A673 (cell line): ENCODE measurements around the gene KRT76.

Experiments
- EZH2 ChIP-seq: fragments of 200-600 bp; sonication (generic); IDR thresholded peaks from 2 replicates; pipeline ENCODE4 v1.6.1; 2017; ENCODE audit warnings: borderline replicate concordance, low read depth, mild to moderate bottlenecking, mixed read lengths, antibody characterized with exemption, low read length; ENCODE audit not compliant: poor library complexity, severe bottlenecking
- TF ChIP-seq, protein P1 (sequence below): fragments of 300-800, 200-600 bp; sonication (generic); conservative IDR thresholded peaks from 2 replicates; pipeline ENCODE4 v1.5.1; 2017; ENCODE audit warnings: low read depth, mild to moderate bottlenecking, antibody characterized with exemption, low read length, moderate library complexity, mixed read lengths

DNA sequence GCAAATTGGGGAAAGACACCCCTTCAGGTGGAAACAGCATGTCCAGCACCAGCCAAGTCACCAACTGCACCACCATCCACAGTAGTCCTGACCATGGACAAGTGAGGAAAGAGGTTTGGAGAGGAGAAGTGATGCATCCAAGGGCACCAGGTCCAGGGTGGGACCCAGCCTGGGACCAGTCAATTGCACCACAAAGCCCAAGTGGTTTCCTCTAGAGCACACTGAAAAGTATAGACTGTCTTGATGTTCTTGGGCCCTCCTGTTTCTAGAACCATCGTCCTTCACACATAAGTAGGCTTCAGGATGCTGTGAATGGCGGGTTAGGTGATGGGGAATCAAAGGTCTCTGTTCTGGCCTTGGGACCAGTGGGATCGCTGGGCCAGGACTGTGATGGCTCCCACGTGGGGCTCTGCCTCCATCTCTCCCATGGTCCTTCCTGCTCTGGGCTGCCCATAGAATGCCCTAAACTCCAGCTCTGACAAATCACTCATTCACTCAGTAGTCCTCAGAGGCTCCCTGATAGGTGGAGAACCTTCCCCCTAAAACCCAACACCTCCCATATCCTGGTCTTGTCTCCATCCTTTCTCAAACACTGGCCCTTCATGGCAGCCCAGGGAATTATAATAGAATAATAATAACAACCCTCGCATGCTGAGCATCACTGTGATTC is 47.7 kb upstream of the KRT76 start:
- TF ChIP-seq EZH2 = no peak
- TF ChIP-seq, protein P1, sequence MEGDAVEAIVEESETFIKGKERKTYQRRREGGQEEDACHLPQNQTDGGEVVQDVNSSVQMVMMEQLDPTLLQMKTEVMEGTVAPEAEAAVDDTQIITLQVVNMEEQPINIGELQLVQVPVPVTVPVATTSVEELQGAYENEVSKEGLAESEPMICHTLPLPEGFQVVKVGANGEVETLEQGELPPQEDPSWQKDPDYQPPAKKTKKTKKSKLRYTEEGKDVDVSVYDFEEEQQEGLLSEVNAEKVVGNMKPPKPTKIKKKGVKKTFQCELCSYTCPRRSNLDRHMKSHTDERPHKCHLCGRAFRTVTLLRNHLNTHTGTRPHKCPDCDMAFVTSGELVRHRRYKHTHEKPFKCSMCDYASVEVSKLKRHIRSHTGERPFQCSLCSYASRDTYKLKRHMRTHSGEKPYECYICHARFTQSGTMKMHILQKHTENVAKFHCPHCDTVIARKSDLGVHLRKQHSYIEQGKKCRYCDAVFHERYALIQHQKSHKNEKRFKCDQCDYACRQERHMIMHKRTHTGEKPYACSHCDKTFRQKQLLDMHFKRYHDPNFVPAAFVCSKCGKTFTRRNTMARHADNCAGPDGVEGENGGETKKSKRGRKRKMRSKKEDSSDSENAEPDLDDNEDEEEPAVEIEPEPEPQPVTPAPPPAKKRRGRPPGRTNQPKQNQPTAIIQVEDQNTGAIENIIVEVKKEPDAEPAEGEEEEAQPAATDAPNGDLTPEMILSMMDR = no peak
